GM20000 (cell line): ENCODE data around the gene PSKH1.

ENCODE experiments used
- DNase-seq: peaks from one replicate; pipeline ENCODE4 v3.0.0; 2012; ENCODE audit warnings: low spot score
- TF ChIP-seq, protein P1 (sequence below): IDR thresholded peaks from 2 replicates; pipeline ENCODE4 v1.5.1; 2012; ENCODE audit warnings: mild to moderate bottlenecking, control low read depth; ENCODE audit errors: extremely low read depth, missing control alignments

Gene PSKH1

DNA sequence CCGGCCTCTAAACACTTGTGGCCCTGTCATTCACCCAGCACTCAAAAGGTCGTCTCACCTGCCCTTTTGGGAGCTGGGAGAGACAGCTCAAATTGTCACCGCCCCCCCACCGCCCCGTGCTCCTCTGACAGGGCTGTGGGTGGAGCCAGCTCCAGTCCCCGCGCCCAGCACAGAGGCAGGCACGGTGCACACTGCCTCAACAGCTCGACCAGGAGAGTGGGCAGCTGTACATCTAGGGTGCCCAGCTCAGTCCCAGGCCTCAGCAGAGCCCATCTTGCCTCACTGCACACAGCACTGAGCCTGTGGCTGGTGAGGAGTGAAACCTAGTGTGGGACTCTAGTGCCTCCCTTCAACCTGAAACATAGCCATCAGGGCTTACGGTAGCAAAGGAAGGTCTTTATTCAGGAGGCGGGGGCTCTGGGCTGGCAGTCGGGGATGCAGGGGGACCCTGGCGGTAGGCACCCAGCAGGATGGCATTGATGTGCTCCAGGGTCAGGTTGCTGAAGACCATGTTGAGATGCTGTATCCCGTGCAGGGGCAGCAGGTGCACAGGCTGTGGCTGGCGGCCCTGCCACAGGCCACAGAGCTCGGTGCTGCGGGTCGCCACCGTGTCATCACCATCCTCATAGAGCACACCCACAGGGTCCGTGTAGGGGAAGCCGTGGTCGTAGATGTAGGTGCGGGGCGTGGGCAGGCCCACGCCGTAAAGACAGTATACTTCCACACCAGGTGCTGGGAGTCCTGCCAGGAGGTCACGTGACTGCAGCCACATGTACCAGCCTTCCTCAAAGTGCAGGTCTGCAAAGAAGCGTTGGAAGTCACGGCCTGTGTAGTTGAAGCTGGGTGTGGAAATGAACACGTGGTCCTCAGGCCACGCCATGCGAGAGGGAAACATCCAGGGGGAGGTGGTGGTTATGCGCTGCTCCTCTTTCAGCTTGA lies 46.7 kb downstream of the PSKH1 start:
- DNase-seq = no peak
- TF ChIP-seq, protein P1, sequence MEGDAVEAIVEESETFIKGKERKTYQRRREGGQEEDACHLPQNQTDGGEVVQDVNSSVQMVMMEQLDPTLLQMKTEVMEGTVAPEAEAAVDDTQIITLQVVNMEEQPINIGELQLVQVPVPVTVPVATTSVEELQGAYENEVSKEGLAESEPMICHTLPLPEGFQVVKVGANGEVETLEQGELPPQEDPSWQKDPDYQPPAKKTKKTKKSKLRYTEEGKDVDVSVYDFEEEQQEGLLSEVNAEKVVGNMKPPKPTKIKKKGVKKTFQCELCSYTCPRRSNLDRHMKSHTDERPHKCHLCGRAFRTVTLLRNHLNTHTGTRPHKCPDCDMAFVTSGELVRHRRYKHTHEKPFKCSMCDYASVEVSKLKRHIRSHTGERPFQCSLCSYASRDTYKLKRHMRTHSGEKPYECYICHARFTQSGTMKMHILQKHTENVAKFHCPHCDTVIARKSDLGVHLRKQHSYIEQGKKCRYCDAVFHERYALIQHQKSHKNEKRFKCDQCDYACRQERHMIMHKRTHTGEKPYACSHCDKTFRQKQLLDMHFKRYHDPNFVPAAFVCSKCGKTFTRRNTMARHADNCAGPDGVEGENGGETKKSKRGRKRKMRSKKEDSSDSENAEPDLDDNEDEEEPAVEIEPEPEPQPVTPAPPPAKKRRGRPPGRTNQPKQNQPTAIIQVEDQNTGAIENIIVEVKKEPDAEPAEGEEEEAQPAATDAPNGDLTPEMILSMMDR = no peak

DNA sequence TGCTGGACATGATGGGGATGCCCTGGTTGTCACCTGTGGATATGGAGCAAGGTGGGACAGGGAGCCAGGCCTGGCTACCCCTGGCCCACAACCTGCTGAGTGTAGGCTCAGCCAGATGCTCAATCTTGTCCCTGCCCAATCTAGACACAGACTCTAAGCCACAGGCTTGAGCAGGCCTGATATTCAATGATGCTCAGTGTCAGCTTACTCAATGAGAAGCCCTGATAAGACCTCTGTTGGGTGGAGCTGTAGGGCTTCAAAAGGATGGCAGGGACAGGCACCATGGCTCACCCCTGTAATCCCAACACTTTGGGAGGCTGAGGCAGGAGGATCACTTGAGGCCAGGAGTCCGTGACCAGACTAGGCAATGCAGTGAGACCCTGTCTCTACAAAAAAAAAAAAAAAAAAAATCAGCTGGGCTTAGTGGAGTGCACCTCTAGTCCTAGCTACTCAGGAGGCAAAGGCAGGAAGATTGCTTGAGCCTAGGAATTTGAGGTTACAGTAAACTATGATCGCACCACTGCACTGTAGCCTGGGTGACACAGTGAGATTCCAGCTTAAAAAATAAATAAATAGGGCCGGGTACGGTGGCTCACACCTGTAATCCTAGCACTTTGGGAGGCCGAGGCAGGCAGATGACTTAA lies 47.5 kb downstream of the PSKH1 start:
- TF ChIP-seq, protein P1 = no peak
- no peak for DNase-seq

GRCh38 chr16:67941469-67942199 lies 48.6 kb downstream of the PSKH1 start:
- DNase-seq = no peak

GRCh38 chr16:67942200-67942509 lies 49.1 kb downstream of the PSKH1 start:
- peak; percentile 78 for DNase-seq
- TF ChIP-seq, protein P1 = peak; percentile 78

More at GRCh38 chr16:67941469-67942199, 48.6 kb downstream of the PSKH1 start:
- TF ChIP-seq, protein P1 = no peak

GRCh38 chr16:67942510-67943255 lies 49.6 kb downstream of the PSKH1 start:
- TF ChIP-seq, protein P1 = no peak
- DNase-seq = no peak

DNA sequence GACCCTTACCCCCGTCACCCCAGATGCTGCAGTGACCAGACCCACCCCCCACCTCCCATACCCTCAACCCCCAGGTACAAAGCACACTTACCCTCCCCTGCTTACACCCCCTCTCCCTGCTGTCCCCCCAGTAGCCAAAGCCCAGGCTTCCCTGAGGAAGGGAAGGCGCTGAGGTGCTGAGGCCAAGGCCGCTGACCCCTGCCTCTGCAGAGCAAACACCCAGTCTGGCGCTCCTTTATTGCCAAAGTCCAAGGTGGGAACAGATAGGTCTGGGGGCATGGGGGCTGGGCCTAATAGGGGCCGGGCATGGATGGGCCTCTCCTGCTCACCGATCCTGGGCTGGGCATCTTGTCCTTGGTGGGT lies 50.2 kb downstream of the PSKH1 start:
- TF ChIP-seq, protein P1 = no peak
- DNase-seq = no peak
